ENCODE data around the gene APLP2. TPM values are rescaled to one million over a fixed set of nuclear protein-coding genes. Genes with fewer than 3 reads are reported as not detected.

The APLP2 gene
- total and polyA plus RNA-seq, 9 of the 15 experiments (the other 6 are each of a cell fraction or from before 2014, with no cell fraction given) = 17.4 to 164 (median 118) TPM

GRCh38 chr11:130167146-130167545, 97.5 kb downstream of the APLP2 start:
- CTCF ChIA-PET (ENCODE audit: low intra/inter-chr PET ratio) = no interaction called here
- Histone ChIP-seq H2AFZ (ENCODE audit: low read depth, low read length) (no peak overlapping the region), H3K27ac (ENCODE audit: extremely low read depth, low read depth, low read length) (no peak overlapping the region), H3K9me1 (ENCODE audit: control insufficient read depth, insufficient read depth, low read length) (no peaks in the 10 kb centered on the region), H3K4me1 (replicated peaks in 1 of 2; ENCODE audit: control insufficient read depth in 2 of 2, insufficient read depth in 2 of 2, low read length in 2 of 2) (peaks cover 0 to 9% of the 10 kb centered on the region in 2 experiments; a peak in 1 of 5 replicates), H3K4me2 (ENCODE audit: insufficient read depth, low read length) (no peak overlapping the region), H3K9me3 (replicated peaks; ENCODE audit: control insufficient read depth, insufficient read depth, low read depth, low read length) (no peaks in the 10 kb centered on the region), H3K4me3 (no peak overlapping the region), H4K20me1 (replicated peaks; ENCODE audit: control insufficient read depth, insufficient read depth, low read length) (peaks cover 7% of the 10 kb centered on the region; the same call in 1 of the 2 replicates), H3K79me2 (ENCODE audit: control insufficient read depth, insufficient read depth, low read length) (no peaks in the 10 kb centered on the region), H3K36me3 (ENCODE audit: control insufficient read depth, insufficient read depth, low read length) (no peaks in the 10 kb centered on the region), H3K9ac (ENCODE audit: insufficient read depth in 1 of 2, low read depth in 2 of 2, low read length in 2 of 2) (no peak overlapping the region), H3K27me3 (ENCODE audit: control insufficient read depth in 2 of 2, insufficient read depth in 2 of 2, low read length in 2 of 2) (peaks cover 41 to 52% of the 10 kb centered on the region in 2 experiments)
- POLR2A ChIA-PET = no interaction called here
- DNase-seq (ENCODE audit: extremely low read depth in 1 of 4, low spot score in 3 of 4) (no peak), ATAC-seq (no peak), FAIRE-seq (no peak)
- BruUV-seq (replicated peaks) = no TSS peak
- intact Hi-C loops (cut with micrococcal nuclease) (no loop called here), in situ Hi-C loops (cut with MboI) (no loop called here)
- 14% methylated on average over 3 of the region's 3 CpGs for WGBS (ENCODE audit: insufficient coverage, low coverage, missing lambda C conversion rate)
- TF ChIP-seq HNRNPL (IDR thresholded peaks at IDR 0.05; ENCODE audit: low read depth, low read length) (no peak), ETV1 (tag; conservative IDR thresholded peaks at IDR 0.05; ENCODE audit: low read depth) (no peak), SOX6 (IDR thresholded peaks at IDR 0.05) (no peak), USF2 (CRISPR knock-in tag; IDR thresholded peaks at IDR 0.05) (no peak), ARID3A (IDR thresholded peaks at IDR 0.05; ENCODE audit: borderline replicate concordance, low read depth, low read length) (no peak), KDM1A (IDR thresholded peaks at IDR 0.05) (no peak), MED1 (CRISPR knock-in tag; IDR thresholded peaks at IDR 0.05; ENCODE audit: borderline replicate concordance) (no peak), BCLAF1 (IDR thresholded peaks at IDR 0.05; ENCODE audit: borderline replicate concordance in 1 of 2, control insufficient read depth in 1 of 2, low read depth in 2 of 2, low read length in 1 of 2) (no peak), TFAM (CRISPR knock-in tag; conservative IDR thresholded peaks at IDR 0.05) (no peak), U2AF1 (optimal IDR thresholded peaks at IDR 0.05; ENCODE audit: low read depth, low read length) (no peak), TRIM25 (IDR thresholded peaks at IDR 0.05; ENCODE audit: borderline replicate concordance) (no peak), ZNF316 (IDR thresholded peaks at IDR 0.05) (no peak), KDM4B (IDR thresholded peaks at IDR 0.05; ENCODE audit: borderline replicate concordance in 2 of 2, low read depth in 1 of 2) (no peak), ZNF134 (CRISPR knock-in tag; conservative IDR thresholded peaks at IDR 0.05) (no peak), ZC3H4 (CRISPR knock-in tag; IDR thresholded peaks at IDR 0.05; ENCODE audit: borderline replicate concordance) (no peak)
